Testis (tissue), 3 donors: ENCODE data around the gene PCK1. TPM values are rescaled to one million over a fixed set of nuclear protein-coding genes. Genes with fewer than 3 reads are reported as not detected.

ENCODE experiments used
- DNase-seq: peaks from one replicate; pipeline ENCODE4 v3.0.0-alpha.2; 2019
- H3K27ac ChIP-seq, 2 donors: fragments of 200-600 bp; sonication (generic); one replicate each; pipeline ENCODE4 v1.5.1; 2019
- H3K27me3 ChIP-seq: fragments of 200-600 bp; sonication (generic); one replicate; pipeline ENCODE4 v1.5.1; 2019
- H3K36me3 ChIP-seq: fragments of 200-600 bp; sonication (generic); one replicate; pipeline ENCODE4 v1.5.1; 2017; ENCODE audit warnings: low read depth; ENCODE audit errors: missing control alignments
- H3K4me1 ChIP-seq: fragments of 200-600 bp; sonication (generic); one replicate; pipeline ENCODE4 v1.5.1; 2019
- H3K4me3 ChIP-seq, 2 donors: fragments of 200-600 bp; sonication (generic); one replicate each; pipeline ENCODE4 v1.5.1; 2017 to 2019
- H3K9me3 ChIP-seq: fragments of 200-600 bp; sonication (generic); one replicate; pipeline ENCODE4 v1.5.1; 2017
- CTCF ChIP-seq, 3 experiments: fragments of 450-650 bp in 2 of 3; fragments of 200-600 bp in 1 of 3; sonication (generic) in 1 of 3; IDR thresholded peaks; one replicate each; pipeline ENCODE4 v1.5.1; 2016 to 2019; ENCODE audit warnings: antibody characterized with exemption in 3 of 3, mild to moderate bottlenecking in 2 of 3, moderate library complexity in 1 of 3
- POLR2A ChIP-seq: fragments of 450-650 bp; IDR thresholded peaks from one replicate; pipeline ENCODE4 v1.6.1; 2017; ENCODE audit warnings: antibody characterized with exemption, mild to moderate bottlenecking, moderate library complexity
- WGBS, 2 donors: methylation state at CpG; one replicate each; pipeline ENCODE4 v1.1.5; 2018; 5-methylcytosine and 5-hydroxymethylcytosine counted together
- intact Hi-C: fragments of 100-400 bp; cut with DNase I; formaldehyde crosslinking; loops from one replicate; pipeline ENCODE4 v1.15.1; 2023; ENCODE audit warnings: low total_unique reads
- polyA plus RNA-seq: library from polyadenylated mRNA; stranded (reverse); fragments of 350-450 nt; fragmentation: Illumina TruSeq; extraction: RNeasy Lipid Tissue Mini Kit (QIAGEN cat#74804); gene quantifications from one replicate; pipeline ENCODE4 v1.2.3, GENCODE V29; 2014; ENCODE audit warnings: low read depth, low replicate concordance; ENCODE audit not compliant: insufficient read depth
- total RNA-seq, 2 donors: library from RNA; depleted of rRNA; stranded (reverse); fragments of >200 nt; gene quantifications; one replicate each; pipeline ENCODE4 v1.2.3, GENCODE V29; 2016

Gene PCK1
- total and polyA plus RNA-seq, 3 donors from 2014 or later = 0.19 to 3.1 (median 0.88) TPM

GRCh38 chr20:57594092-57594951 is 33.4 kb downstream of the PCK1 start:
- H3K9me3 ChIP-seq = no peaks in the 10 kb centered on the region
- no peak overlapping the region for H3K27ac ChIP-seq
- H3K4me1 ChIP-seq = peaks cover 4% of the 10 kb centered on the region
- no peaks in the 10 kb centered on the region for H3K27me3 ChIP-seq
- DNase-seq = peak; percentile 70
- intact Hi-C loops = loop anchor here (5.0 kb wide), 1 partner anchor 82 kb away; no protein-coding TSS in a partner anchor
- H3K36me3 ChIP-seq = no peaks in the 10 kb centered on the region
- no peak for TF ChIP-seq POLR2A
- TF ChIP-seq CTCF (IDR thresholded peaks at IDR 0.05) = peak; percentile 77 to 90 (median 79)
- H3K4me3 ChIP-seq = no peak overlapping the region
- 32 to 33% methylated on average over 27 of the region's 27 CpGs for WGBS, 2 donors

GRCh38 chr20:57595041-57596030 is 34.4 kb downstream of the PCK1 start:
- intact Hi-C loops = loop anchor here (2.0 kb wide), 1 partner anchor 613 kb away; no protein-coding TSS in a partner anchor
- TF ChIP-seq POLR2A (no peak), CTCF (IDR thresholded peaks at IDR 0.05) (no peak)
- DNase-seq = no peak
- peaks cover 4% of the 10 kb centered on the region for H3K4me1 ChIP-seq
- H3K9me3 ChIP-seq = no peaks in the 10 kb centered on the region
- WGBS, 2 donors = 93 to 94% methylated on average over 13 to 25 of the region's 25 CpGs
- H3K27me3 ChIP-seq = no peaks in the 10 kb centered on the region
- H3K4me3 ChIP-seq = no peak overlapping the region
- no peaks in the 10 kb centered on the region for H3K36me3 ChIP-seq
- H3K27ac ChIP-seq = no peak overlapping the region

GRCh38 chr20:57596358-57596757 is 35.4 kb downstream of the PCK1 start:
- no peak for DNase-seq
- peak overlapping the region in 1 of 2 donors; percentile 29 for H3K4me3 ChIP-seq
- H3K27me3 ChIP-seq = no peaks in the 10 kb centered on the region
- WGBS, 2 donors = 62% methylated on average over 11 of the region's 11 CpGs
- H3K4me1 ChIP-seq = peaks cover 4% of the 10 kb centered on the region
- H3K9me3 ChIP-seq = no peaks in the 10 kb centered on the region
- TF ChIP-seq CTCF (IDR thresholded peaks at IDR 0.05) (no peak), POLR2A (no peak)
- H3K27ac ChIP-seq = no peak overlapping the region
- intact Hi-C loops = loop anchor here (2.0 kb wide), 1 partner anchor 612 kb away; no protein-coding TSS in a partner anchor
- H3K36me3 ChIP-seq = no peaks in the 10 kb centered on the region

- no peaks in the 10 kb centered on the region for H3K36me3 ChIP-seq
- 15 to 23% methylated on average over 30 to 39 of the region's 39 CpGs for WGBS, 2 donors
- no peak overlapping the region for H3K27ac ChIP-seq
- intact Hi-C loops = loop anchor here (2.0 kb wide), 1 partner anchor 612 kb away; no protein-coding TSS in a partner anchor
- DNase-seq = peak; percentile 87
- H3K4me1 ChIP-seq = peaks cover 4% of the 10 kb centered on the region
- peak overlapping the region; percentile 15 to 29 for H3K4me3 ChIP-seq
- H3K27me3 ChIP-seq = no peaks in the 10 kb centered on the region
- TF ChIP-seq POLR2A (no peak), CTCF (IDR thresholded peaks at IDR 0.05) (peak; percentile 94 to 98 (median 94))
- no peaks in the 10 kb centered on the region for H3K9me3 ChIP-seq
These were observed 36.4 kb downstream of the PCK1 start for GRCh38 chr20:57596998-57597939.
